GM10266 (cell line): ENCODE measurements around the gene SEC14L1.

Experiments used
- DNase-seq: peaks from one replicate; pipeline ENCODE4 v3.0.0; 2012; ENCODE audit errors: extremely low spot score
- CTCF ChIP-seq: IDR thresholded peaks from 2 replicates; pipeline ENCODE4 v1.5.1; 2012; ENCODE audit warnings: mild to moderate bottlenecking, low read depth; ENCODE audit not compliant: control insufficient read depth, insufficient read depth; ENCODE audit errors: missing control alignments

SEC14L1 gene

DNA sequence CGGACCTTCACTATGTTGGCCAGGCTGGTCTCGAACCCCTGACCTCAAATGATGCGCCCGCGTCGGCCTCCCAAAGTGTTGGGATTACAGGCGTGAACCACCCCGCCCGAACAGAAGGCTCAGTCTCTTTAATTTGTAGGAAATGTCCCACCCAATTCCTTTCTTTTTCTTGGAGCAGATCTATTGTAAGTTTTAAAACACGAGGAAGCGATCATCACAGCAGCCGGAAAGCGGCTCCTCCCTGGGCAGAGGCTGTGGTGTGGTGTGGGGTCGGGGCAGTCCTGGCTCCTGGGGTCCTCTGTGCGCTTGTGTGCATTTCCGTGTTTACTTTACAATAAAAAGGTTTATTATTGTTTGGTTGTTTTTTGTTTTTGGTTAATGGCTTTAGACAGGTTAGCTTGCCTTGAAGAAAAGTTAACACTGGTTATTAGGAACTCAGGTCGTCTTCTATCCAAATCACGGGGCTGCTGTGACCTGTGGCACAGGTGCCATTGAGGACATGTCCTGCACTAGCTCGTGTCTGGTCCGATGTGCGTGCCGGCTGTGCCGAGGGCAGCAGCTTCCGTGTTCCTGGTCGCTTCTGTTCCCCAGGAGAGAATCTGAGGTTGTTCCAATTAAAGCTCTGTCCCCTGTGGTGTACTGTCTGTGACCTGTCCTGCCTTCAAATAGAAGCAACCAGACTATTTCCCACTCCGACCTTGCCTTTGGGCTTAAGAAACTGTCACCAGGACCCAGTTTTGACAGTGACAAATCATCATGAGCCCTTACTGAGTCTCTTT is 83.1 kb downstream of the SEC14L1 start:
- no peak for TF ChIP-seq CTCF
- no peak for DNase-seq

GRCh38 chr17:77225265-77225664 is 84.5 kb downstream of the SEC14L1 start:
- DNase-seq = no peak
- TF ChIP-seq CTCF = no peak

- no peak for DNase-seq
- TF ChIP-seq CTCF = no peak
Observed at GRCh38 chr17:77227461-77228240, 86.9 kb downstream of the SEC14L1 start.

DNA sequence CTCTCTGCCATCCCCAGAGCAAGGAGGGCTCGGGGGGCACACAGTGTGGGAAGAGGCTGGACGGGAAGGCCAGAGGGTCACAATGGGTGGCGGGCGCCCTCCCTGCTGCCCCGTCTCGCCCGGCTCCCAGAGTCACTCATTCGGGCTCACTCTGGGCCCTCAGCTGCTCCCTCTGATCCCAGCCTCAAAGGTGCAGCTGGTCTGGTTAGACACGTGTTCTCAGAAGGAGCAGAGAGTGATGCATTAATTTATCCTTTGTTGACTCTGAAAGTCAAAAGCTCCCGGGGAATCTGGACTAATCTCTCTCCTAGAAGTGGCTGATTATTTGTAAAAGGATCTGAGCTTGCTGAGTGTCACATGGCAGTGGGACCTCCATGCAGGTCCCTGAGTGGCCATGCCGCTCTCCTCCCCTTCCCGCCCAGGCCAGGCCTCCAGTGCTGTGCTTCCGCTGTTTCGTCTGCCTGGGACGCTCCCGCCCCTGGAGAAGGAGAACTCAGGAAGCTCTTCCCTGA is 87.5 kb downstream of the SEC14L1 start:
- no peak for TF ChIP-seq CTCF

DNA sequence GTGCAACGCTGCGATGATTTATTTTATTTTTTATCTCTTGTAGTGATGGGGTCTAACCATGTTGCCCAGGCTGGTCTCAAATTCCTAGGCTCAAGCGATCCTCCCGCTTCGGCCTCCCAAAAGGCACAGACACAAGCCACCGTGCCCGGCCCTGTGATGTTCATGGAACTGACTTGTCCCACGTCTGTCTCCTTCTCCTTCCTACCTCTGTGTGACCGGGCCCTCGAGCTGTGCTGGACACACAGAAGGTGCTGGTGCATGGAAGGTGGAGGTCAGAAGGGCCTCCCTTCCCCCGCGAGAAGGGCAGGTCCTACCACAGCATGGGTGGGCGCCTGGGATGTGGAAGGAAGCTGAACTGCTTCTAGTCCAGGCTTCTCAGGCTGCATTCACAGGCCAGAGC is 88.0 kb downstream of the SEC14L1 start:
- no peak for DNase-seq
- no peak for TF ChIP-seq CTCF

More for the DNA sequence above, 87.5 kb downstream of the SEC14L1 start:
- no peak for DNase-seq

DNA sequence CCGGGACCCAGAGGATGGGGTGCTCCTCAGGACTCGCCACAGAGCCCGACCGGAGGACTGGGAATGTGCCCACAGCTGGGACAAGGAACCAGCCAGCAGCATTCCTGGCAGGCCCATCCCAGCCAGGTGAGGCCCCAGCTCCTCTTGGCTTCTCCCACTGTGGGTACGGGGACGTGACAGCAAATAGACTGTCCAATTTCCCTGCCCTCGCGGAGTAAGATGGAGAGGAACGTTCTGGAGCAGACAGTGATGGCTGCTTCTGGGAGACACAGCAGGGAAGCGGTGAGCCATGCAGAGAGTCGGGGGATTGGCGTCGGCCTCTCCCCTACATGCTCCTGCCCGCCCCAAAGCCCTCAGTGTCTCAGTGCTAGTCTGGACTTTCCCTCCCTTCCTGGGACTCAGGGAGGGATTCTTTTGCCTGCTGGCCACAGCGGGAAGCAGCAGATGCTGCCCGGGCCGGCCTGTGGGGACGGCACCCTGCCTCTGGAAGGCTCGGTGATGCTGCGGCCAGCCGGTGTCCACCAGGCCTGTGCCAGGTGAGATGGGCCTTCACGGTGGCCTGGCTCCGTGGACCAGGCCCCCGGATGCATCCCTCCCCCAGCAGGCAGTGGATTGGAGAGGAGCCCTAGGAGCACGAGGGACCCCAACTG is 89.1 kb downstream of the SEC14L1 start:
- no peak for TF ChIP-seq CTCF
- no peak for DNase-seq
